Measurements from ENCODE around the gene WSB2.

The WSB2 gene

DNA sequence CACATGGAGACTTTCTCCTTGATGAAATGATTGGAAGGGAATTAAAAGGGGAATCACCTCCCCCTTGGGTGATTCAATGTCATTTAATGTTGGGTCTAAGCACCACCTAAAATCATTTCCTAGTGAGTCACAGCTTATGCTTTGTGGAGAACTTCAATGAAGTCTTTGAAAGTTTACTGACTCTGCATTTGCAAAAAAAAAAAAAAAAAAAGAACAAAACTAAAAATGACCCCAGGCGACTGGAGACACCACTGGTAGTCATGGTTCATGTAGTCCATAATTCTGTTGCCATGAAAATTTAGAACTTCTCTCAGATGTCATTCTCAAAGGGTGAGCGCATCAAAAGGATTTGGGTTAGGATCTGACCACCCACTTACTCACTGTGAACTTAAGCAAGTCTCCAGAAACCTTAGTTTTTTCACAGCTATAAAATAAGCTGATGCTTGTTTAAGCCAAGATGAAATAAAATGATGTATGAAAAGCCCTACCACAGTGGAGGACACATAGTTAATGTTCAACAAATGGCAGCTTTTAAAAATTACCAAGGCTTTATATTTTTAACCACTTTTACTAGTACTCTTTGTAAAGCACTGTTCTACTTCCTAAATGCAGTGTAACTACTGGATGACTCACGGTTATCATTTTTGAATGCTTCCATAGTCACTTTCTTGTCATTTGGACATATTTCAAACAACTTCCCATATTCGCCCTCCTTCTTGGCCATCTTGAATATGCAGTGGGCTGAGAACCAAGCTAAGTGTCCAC lies 74.1 kb downstream of the WSB2 start:
- no peak for DNase-seq

DNA sequence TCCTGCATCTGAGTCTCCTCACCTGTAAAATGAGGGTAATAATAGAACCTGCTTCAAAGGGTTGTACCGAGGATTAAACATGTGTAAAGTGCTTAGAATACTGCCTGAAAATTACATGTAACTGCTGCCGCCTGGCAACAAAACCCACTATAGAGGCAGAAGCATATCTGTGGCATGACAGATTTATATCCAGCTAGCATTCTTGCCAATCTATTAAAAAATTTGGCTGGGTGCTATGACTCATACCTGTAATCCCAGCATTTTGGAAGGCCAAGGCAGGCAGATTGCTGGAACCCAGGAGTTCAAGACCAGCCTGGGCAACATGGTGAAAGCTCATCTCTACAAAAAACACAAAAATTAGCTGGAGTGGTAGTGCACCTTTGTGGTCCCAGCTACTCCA lies 75.8 kb downstream of the WSB2 start:
- DNase-seq, result no peak

All from NCI-H526 (cell line).